Measurements from ENCODE around the gene EYS. TPM values are rescaled to one million over a fixed set of nuclear protein-coding genes. Genes with fewer than 3 reads are reported as not detected.

Gene EYS
- total RNA-seq, 1 experiment from 2014 or later = not detected

- H3K4me1 ChIP-seq (ENCODE audit: insufficient read depth, low read length) = no peaks in the 10 kb centered on the region
- no peak overlapping the region for H4K8ac ChIP-seq (replicated peaks; ENCODE audit: insufficient read length, low read depth, low read length)
- no peak overlapping the region for H3K23ac ChIP-seq (ENCODE audit: insufficient read length, low read depth, low read length)
- H3K36me3 Mint-ChIP-seq (ENCODE audit: insufficient read depth in 1 of 3, low read depth in 3 of 3) = peaks cover 0 to 1% (median 0%) of the 10 kb centered on the region in 3 experiments; a peak in 1 of 7 replicates
- no peak overlapping the region for H3K56ac ChIP-seq (ENCODE audit: insufficient read length, low read depth, low read length)
- no peak overlapping the region for H2BK12ac ChIP-seq (ENCODE audit: insufficient read length, low read depth, low read length)
- no peak overlapping the region for H2AK5ac ChIP-seq (ENCODE audit: insufficient read length, low read length)
- no peaks in the 10 kb centered on the region for H4K20me1 ChIP-seq (ENCODE audit: control insufficient read depth, insufficient read depth, insufficient read length)
- no peak for DNase-seq
- no peak overlapping the region for H2AFZ ChIP-seq (ENCODE audit: low read length)
- H3K27me3 ChIP-seq (ENCODE audit: insufficient read depth, low read length) = no peaks in the 10 kb centered on the region
- no peaks in the 10 kb centered on the region for H3K23me2 ChIP-seq (ENCODE audit: insufficient read length, low read depth, low read length, poor library complexity, severe bottlenecking)
- H3K9ac ChIP-seq (ENCODE audit: extremely low read depth, insufficient read length, low read length) = no peak overlapping the region
- H3K4me1 Mint-ChIP-seq = peaks cover 4 to 5% of the 10 kb centered on the region in 2 experiments; a peak in 2 of 4 replicates
- H3K9me3 Mint-ChIP-seq = no peaks in the 10 kb centered on the region; a peak in 1 of 5 replicates
- no peak overlapping the region for H4K5ac ChIP-seq (ENCODE audit: insufficient read length, low read depth, low read length)
- H3K27me3 Mint-ChIP-seq (ENCODE audit: low read depth) = no peaks in the 10 kb centered on the region
- H3K14ac ChIP-seq (ENCODE audit: insufficient read depth, low read length) = no peak overlapping the region
- WGBS (ENCODE audit: extremely low coverage, insufficient read length, low lambda C conversion rate) = no CpG with 5 or more reads among the region's 2 CpGs
- H3K4me2 ChIP-seq (ENCODE audit: insufficient read depth, insufficient read length, low read length) = no peak overlapping the region
- H3K4me3 Mint-ChIP-seq = no peak overlapping the region
- H2BK120ac ChIP-seq (ENCODE audit: low read depth, low read length, poor library complexity, severe bottlenecking) = no peak overlapping the region
- no peaks in the 10 kb centered on the region for H3K79me1 ChIP-seq (ENCODE audit: insufficient read depth, low read depth, low read length, poor library complexity, severe bottlenecking)
- no peak overlapping the region for H2BK15ac ChIP-seq (ENCODE audit: low read depth, low read length)
- no peak overlapping the region for H2BK20ac ChIP-seq (ENCODE audit: low read depth, low read length, poor library complexity, severe bottlenecking)
- no peak for TF ChIP-seq CTCF (conservative IDR thresholded peaks at IDR 0.05)
- no peak overlapping the region for H3T11ph ChIP-seq (ENCODE audit: low read length)
- H3K27ac ChIP-seq (ENCODE audit: insufficient read length, low read depth, low read length) = no peak overlapping the region
- no peaks in the 10 kb centered on the region for H3K9me3 ChIP-seq (ENCODE audit: control insufficient read depth, low read depth, low read length)
- H3K79me2 ChIP-seq (ENCODE audit: insufficient read depth, low read length) = no peaks in the 10 kb centered on the region
- H3K27ac Mint-ChIP-seq = peak overlapping the region in 1 of 3 experiments; percentile 88; a peak in 1 of 7 replicates
- no peak overlapping the region for H2BK5ac ChIP-seq (ENCODE audit: insufficient read length, low read length)
- H3K4ac ChIP-seq (ENCODE audit: low read depth, low read length) = no peak overlapping the region
- H4K91ac ChIP-seq (ENCODE audit: insufficient read length, low read depth, low read length) = no peak overlapping the region
- H3K18ac ChIP-seq (ENCODE audit: insufficient read length, low read depth, low read length) = no peak overlapping the region
Measured at GRCh38 chr6:64988148-64988547, 718.9 kb downstream of the EYS start.
